ENCODE measurements around the gene FAM98A. TPM values are rescaled to one million over a fixed set of nuclear protein-coding genes. Genes with fewer than 3 reads are reported as not detected.

FAM98A gene
- 70.8 to 89.5 TPM (median 76.6 TPM) in 5 replicates for total RNA-seq (2022; extraction: Qiagen RNA extraction)

GRCh38 chr2:33599175-33599942, at the start of gene FAM98A:
TSS of gene FAM98A (minus strand) at chr2:33599299. CDS start at chr2:33599221, 78 bp downstream.

Other genes starting within 250 kb of the FAM98A start
- 0.51 to 1.1 TPM (median 0.79 TPM) in 5 replicates for gene RASGRP3, start 122.7 kb downstream of the FAM98A start, total RNA-seq (2022; extraction: Qiagen RNA extraction)

Measured in A549 treated with dexamethasone at 1 μM for 4 hours (cell line).